ENCODE data around the gene TSPO.
"Not testable (repeated sequence)": the region's sequence is repeated elsewhere in the genome, so short reads cannot be mapped to it uniquely, and the experiment has no call there.

TSPO gene

GRCh38 chr22:43151251-43152002 lies at the start of gene TSPO:
TSPO (plus strand) TSS chr22:43151559; CDS start chr22:43159239, 7,680 bp downstream.
- peak; percentile 52 for DNase-seq

GRCh38 chr22:43104056-43104625 lies 47.2 kb upstream of the TSPO start:
- not testable (repeated sequence) for DNase-seq

GRCh38 chr22:43104950-43105349 lies 46.4 kb upstream of the TSPO start:
- DNase-seq: not testable (repeated sequence)

GRCh38 chr22:43106302-43106701 lies 45.1 kb upstream of the TSPO start:
- no peak for DNase-seq

GRCh38 chr22:43109511-43109910 lies 41.8 kb upstream of the TSPO start:
- no peak for DNase-seq

GRCh38 chr22:43109921-43110443 lies 41.4 kb upstream of the TSPO start:
- no peak for DNase-seq

GRCh38 chr22:43110444-43110926 lies 40.9 kb upstream of the TSPO start, which contains the start of gene BIK:
BIK (plus strand) TSS chr22:43110750; CDS start chr22:43124023, 13,273 bp downstream.
- DNase-seq: peak; percentile 29

GRCh38 chr22:43110927-43111623 lies 40.3 kb upstream of the TSPO start:
- DNase-seq: peak; percentile 32

- no peak for DNase-seq
Measured at GRCh38 chr22:43113526-43114251, 37.7 kb upstream of the TSPO start.

GRCh38 chr22:43114958-43115357 lies 36.4 kb upstream of the TSPO start:
- no peak for DNase-seq

GRCh38 chr22:43116932-43117331 lies 34.4 kb upstream of the TSPO start:
- DNase-seq: no peak

GRCh38 chr22:43118024-43118849 lies 33.1 kb upstream of the TSPO start:
- DNase-seq: no peak

GRCh38 chr22:43118953-43119458 lies 32.4 kb upstream of the TSPO start:
- DNase-seq: no peak

GRCh38 chr22:43126501-43127165 lies 24.7 kb upstream of the TSPO start:
- DNase-seq: no peak

- DNase-seq: no peak
Measured at GRCh38 chr22:43127166-43127908, 24.0 kb upstream of the TSPO start.

GRCh38 chr22:43128116-43128515 lies 23.2 kb upstream of the TSPO start:
- no peak for DNase-seq

- DNase-seq: no peak
Measured at GRCh38 chr22:43128928-43129424, 22.4 kb upstream of the TSPO start.

GRCh38 chr22:43129426-43130425 lies 21.6 kb upstream of the TSPO start:
- no peak for DNase-seq
